Fibroblast of mammary gland (primary cell): Measurements from ENCODE around the gene IRF8.
"Not testable (repeated sequence)": the region's sequence is repeated elsewhere in the genome, so short reads cannot be mapped to it uniquely, and the experiment has no call there.

ENCODE experiments used
- DNase-seq: peaks from one replicate; pipeline ENCODE4 v3.0.0-alpha.2; 2010; ENCODE audit warnings: low read depth
- H3K4me3 ChIP-seq: 2 replicates; pipeline ENCODE4 v1.5.1; 2011; ENCODE audit warnings: low read depth, mild to moderate bottlenecking, low read length, moderate library complexity; ENCODE audit not compliant: control insufficient read depth
- TF ChIP-seq, protein P1 (sequence below): conservative IDR thresholded peaks from 2 replicates; pipeline ENCODE4 v1.5.1; 2011; ENCODE audit warnings: low read depth, low read length, inconsistent platforms; ENCODE audit not compliant: control insufficient read depth, insufficient read depth

IRF8 gene

DNA sequence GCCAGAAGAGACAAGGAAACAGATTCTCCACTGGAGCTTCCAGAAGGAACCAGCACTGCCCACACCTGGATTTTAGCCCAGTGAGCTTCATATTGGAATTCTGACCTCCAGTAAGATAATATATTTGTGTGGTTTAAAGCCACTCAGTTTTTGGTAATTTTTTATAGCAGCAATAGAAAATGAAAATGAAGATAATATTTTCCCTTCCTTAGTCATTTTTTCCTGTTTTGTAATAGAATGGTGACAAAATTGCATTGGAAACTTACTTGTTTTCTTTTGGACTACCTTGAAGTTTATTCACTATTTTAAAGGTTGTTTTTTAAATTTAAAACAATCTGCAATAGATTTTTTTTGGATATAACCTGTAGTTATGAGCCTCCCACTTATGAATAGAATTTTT is 29.8 kb upstream of the IRF8 start:
- TF ChIP-seq, protein P1, sequence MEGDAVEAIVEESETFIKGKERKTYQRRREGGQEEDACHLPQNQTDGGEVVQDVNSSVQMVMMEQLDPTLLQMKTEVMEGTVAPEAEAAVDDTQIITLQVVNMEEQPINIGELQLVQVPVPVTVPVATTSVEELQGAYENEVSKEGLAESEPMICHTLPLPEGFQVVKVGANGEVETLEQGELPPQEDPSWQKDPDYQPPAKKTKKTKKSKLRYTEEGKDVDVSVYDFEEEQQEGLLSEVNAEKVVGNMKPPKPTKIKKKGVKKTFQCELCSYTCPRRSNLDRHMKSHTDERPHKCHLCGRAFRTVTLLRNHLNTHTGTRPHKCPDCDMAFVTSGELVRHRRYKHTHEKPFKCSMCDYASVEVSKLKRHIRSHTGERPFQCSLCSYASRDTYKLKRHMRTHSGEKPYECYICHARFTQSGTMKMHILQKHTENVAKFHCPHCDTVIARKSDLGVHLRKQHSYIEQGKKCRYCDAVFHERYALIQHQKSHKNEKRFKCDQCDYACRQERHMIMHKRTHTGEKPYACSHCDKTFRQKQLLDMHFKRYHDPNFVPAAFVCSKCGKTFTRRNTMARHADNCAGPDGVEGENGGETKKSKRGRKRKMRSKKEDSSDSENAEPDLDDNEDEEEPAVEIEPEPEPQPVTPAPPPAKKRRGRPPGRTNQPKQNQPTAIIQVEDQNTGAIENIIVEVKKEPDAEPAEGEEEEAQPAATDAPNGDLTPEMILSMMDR = no peak
- H3K4me3 ChIP-seq = no peak overlapping the region
- DNase-seq = no peak

DNA sequence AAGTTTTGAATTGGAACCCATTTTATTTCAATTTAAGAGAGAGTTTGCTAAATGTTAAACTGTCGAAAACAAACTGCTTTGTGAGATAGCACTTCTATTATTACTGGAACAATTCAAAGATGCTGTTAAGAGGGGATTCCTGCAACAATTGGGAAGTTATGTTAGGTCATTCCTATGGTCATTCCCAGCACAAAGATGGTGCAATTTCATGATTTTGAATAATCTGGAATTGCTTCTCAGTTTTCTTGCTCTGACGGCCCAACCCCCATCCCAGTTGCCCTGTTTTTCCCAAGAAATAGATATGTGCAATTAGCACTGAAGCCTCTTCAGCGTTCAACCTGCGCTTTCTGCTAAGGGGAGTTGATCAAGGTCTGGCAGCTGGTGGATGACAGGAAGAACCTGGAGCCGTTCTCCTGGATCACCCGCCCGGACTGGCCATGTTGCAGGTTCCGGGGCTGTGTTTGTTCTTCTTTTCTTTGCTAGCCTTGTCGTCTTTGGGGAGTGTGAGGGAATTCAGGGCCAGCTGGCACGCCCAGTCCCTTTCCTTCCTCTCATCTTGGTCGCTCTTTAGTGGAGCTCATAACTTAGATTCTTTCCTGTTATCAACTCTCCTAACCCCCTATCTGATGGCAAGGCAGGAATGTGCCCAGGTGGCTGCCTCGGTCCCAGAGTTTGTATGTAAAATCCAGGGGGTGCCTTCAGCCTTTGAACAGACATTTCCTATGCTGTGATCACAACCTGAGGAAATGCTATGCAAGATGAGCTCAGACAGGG is 29.0 kb upstream of the IRF8 start:
- TF ChIP-seq, protein P1 = no peak
- H3K4me3 ChIP-seq = no peak overlapping the region
- no peak for DNase-seq

DNA sequence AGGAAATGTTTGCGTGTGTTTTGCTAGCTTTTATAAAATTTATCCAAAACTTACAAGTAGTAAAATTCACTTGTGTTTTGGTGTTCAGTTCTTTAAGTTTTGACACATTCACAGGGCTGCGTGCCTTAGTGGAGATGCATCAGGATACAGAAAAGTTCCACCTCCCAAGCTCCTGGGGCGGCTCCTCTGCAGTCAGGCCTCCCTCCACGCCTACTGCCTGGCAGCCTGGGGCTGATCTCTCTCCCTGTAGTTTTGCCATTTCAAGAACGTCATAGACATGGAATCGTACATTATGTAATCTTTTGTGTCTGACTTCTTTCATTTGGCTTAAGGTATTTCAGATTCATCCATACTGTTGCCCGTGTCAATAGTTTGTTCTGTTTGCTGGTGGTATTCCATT is 27.2 kb upstream of the IRF8 start:
- no peak for DNase-seq
- TF ChIP-seq, protein P1 = no peak
- no peak overlapping the region for H3K4me3 ChIP-seq

DNA sequence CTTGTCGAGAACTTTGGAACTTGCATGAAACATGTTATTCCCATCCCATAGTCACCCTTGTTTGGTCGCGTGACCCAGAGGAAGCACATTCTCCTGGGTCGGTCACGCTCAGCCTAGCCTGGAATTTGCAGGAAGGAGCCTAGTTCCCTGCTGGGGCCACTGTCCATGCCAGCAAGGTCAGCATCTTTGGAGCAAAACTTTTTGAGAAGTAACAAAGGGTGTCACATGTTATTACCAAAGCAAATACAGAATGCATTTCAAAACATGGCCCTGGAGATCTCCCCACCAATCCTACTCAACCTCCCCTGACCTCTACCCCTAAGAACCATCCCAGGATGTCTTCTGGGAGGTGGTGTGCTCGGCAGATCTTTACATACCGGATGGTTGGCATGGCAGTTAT is 26.2 kb upstream of the IRF8 start:
- no peak overlapping the region for H3K4me3 ChIP-seq
- TF ChIP-seq, protein P1 = no peak
- DNase-seq = no peak

DNA sequence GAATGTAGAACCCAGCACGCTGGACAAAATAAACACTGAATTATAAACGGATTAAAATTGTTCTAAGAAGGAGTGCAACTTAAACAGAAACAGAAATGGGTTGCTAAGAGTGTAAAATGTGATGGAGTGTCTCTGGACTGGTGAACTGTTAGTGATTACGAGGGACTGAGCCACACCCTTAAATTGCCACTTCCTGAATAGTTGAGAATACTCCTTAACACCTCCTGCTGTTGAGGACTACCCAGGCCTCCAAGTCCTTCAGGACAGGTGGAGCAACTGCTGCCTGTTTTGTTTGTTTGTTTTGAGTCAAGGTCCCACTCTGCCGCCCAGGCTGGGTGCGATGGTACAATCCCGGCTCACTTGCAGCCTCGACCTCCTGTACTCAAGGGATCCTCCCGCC is 25.8 kb upstream of the IRF8 start:
- TF ChIP-seq, protein P1 = no peak
- DNase-seq = no peak
- no peak overlapping the region for H3K4me3 ChIP-seq

DNA sequence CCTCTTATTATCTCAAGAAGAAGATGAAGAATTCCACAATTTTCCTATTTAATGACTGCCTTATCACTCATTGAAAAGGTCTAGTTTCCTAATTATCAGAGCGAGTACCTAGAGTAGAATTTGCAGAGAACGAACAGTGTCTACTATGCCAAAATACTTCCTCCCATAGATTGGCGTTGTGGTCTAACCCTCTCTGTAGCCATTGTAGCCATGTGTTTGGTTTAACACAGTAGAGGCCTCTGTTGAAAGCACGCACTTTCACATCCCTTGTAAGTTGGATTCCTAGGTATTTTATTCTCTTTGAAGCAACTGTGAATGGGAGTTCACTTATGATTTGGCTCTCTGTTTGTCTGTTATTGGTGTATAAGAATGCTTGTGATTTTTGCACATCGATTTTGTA is 24.9 kb upstream of the IRF8 start:
- DNase-seq, H3K4me3 ChIP-seq: not testable (repeated sequence)

DNA sequence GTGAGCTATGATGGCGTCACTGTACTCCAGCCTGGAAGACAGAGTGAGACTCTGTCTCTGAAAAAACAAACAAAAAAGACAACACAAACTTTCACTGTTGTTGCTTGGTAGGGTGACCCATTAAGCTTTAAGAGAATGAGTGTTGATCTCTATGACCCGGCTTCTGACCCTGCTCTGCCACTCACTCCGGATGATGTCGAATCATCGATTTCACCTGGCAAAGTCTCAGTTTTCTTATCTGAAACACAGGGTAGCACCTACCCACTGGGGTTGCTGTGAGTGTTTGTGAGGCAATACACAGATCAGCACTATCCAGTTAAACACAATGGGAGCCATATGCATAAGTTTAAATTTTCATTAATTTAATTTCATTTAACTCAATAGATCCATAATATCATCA is 20.6 kb upstream of the IRF8 start:
- TF ChIP-seq, protein P1 = no peak
- H3K4me3 ChIP-seq = no peak overlapping the region
- no peak for DNase-seq
